Vagina (tissue), 2 donors: Measurements from ENCODE around the gene CTNND2. TPM values are rescaled to one million over a fixed set of nuclear protein-coding genes. Genes with fewer than 3 reads are reported as not detected.

Experiments used
- DNase-seq, 2 donors: peaks; one replicate each; pipeline ENCODE4 v3.0.0-alpha.2; 2017; ENCODE audit errors: extremely low spot score in 2 of 2
- H3K27ac ChIP-seq: fragments of 200-600 bp; sonication (generic); one replicate; pipeline ENCODE4 v1.5.1; 2019
- H3K27me3 ChIP-seq: fragments of 200-600 bp; sonication (generic); one replicate; pipeline ENCODE4 v1.5.1; 2019
- H3K36me3 ChIP-seq, 2 donors: fragments of 200-600 bp; sonication (generic); one replicate each; pipeline ENCODE4 v1.5.1; 2017 to 2019
- H3K4me1 ChIP-seq: fragments of 200-600 bp; sonication (generic); one replicate; pipeline ENCODE4 v1.5.1; 2019
- H3K4me3 ChIP-seq, 2 donors: fragments of 200-600 bp; sonication (generic); 1 replicate in 1 of 2; 2 replicates in 1 of 2; pipeline ENCODE4 v1.5.1; 2016 to 2019
- H3K9me3 ChIP-seq: fragments of 200-600 bp; sonication (generic); one replicate; pipeline ENCODE4 v1.5.1; 2019
- CTCF ChIP-seq, 3 experiments: fragments of 450-650 bp in 2 of 3; fragments of 200-600 bp in 1 of 3; sonication (generic) in 1 of 3; IDR thresholded peaks; one replicate each; pipeline ENCODE4 v1.5.1; 2017 to 2019; ENCODE audit warnings: antibody characterized with exemption in 3 of 3, mild to moderate bottlenecking in 2 of 3, moderate library complexity in 2 of 3
- POLR2A ChIP-seq, 2 donors: fragments of 450-650 bp; IDR thresholded peaks; one replicate each; pipeline ENCODE4 v1.6.1; 2017; ENCODE audit warnings: antibody characterized with exemption in 2 of 2, mild to moderate bottlenecking in 2 of 2, moderate library complexity in 2 of 2
- POLR2AphosphoS5 ChIP-seq, 2 donors: sonication (generic); formaldehyde crosslinking; IDR thresholded peaks; one replicate each; pipeline ENCODE4 v1.9.0; 2017; ENCODE audit warnings: antibody characterized with exemption in 2 of 2, mild to moderate bottlenecking in 2 of 2, low read depth in 1 of 2; ENCODE audit not compliant: insufficient read depth in 1 of 2
- intact Hi-C: fragments of 100-400 bp; cut with DNase I; formaldehyde crosslinking; loops from one replicate; pipeline ENCODE4 v1.15.1; 2023
- small RNA-seq: library from RNA; depleted of rRNA; stranded (forward); fragments of <200 nt; gene quantifications from one replicate; pipeline ENCODE3, GENCODE V24; 2016
- total RNA-seq: library from RNA; depleted of rRNA; stranded (reverse); fragments of >200 nt; gene quantifications from one replicate; pipeline ENCODE4 v1.2.3, GENCODE V29; 2016

Gene CTNND2
- total RNA-seq, 1 donor from 2014 or later = 1.7 TPM

- H3K36me3 ChIP-seq = no peaks in the 10 kb centered on the region
- H3K9me3 ChIP-seq = no peaks in the 10 kb centered on the region
- H3K27ac ChIP-seq = no peak overlapping the region
- TF ChIP-seq POLR2A (IDR thresholded peaks at IDR 0.05) (no peak), POLR2AphosphoS5 (IDR thresholded peaks at IDR 0.05; ENCODE audit: insufficient read depth in 1 of 2, low read depth in 1 of 2) (no peak), CTCF (IDR thresholded peaks at IDR 0.05) (no peak)
- intact Hi-C loops = no loop called here
- H3K4me1 ChIP-seq = no peaks in the 10 kb centered on the region
- no peak overlapping the region for H3K4me3 ChIP-seq
- DNase-seq = no peak
- H3K27me3 ChIP-seq = no peaks in the 10 kb centered on the region
These were observed 969.4 kb downstream of the CTNND2 start for GRCh38 chr5:10934783-10935355.

- H3K36me3 ChIP-seq = no peaks in the 10 kb centered on the region
- H3K27me3 ChIP-seq = no peaks in the 10 kb centered on the region
- intact Hi-C loops = no loop called here
- no peak overlapping the region for H3K27ac ChIP-seq
- DNase-seq = no peak
- H3K4me1 ChIP-seq = no peaks in the 10 kb centered on the region
- no peak for TF ChIP-seq POLR2A (IDR thresholded peaks at IDR 0.05)
- TF ChIP-seq CTCF (IDR thresholded peaks at IDR 0.05) = no peak
- no peak overlapping the region for H3K4me3 ChIP-seq
- H3K9me3 ChIP-seq = no peaks in the 10 kb centered on the region
These were observed 971.1 kb downstream of the CTNND2 start for GRCh38 chr5:10933121-10933520.

GRCh38 chr5:10932426-10932825 lies 971.8 kb downstream of the CTNND2 start:
- Histone ChIP-seq H3K4me1 (no peaks in the 10 kb centered on the region), H3K36me3 (no peaks in the 10 kb centered on the region), H3K4me3 (no peak overlapping the region), H3K27me3 (no peaks in the 10 kb centered on the region), H3K9me3 (no peaks in the 10 kb centered on the region), H3K27ac (no peak overlapping the region)
- DNase-seq = no peak
- TF ChIP-seq CTCF (IDR thresholded peaks at IDR 0.05) (no peak), POLR2AphosphoS5 (IDR thresholded peaks at IDR 0.05; ENCODE audit: insufficient read depth in 1 of 2, low read depth in 1 of 2) (no peak), POLR2A (IDR thresholded peaks at IDR 0.05) (no peak)
- intact Hi-C loops = no loop called here

GRCh38 chr5:10927608-10928007 lies 976.6 kb downstream of the CTNND2 start:
- no peak for TF ChIP-seq POLR2A (IDR thresholded peaks at IDR 0.05)
- no peak for TF ChIP-seq POLR2AphosphoS5 (IDR thresholded peaks at IDR 0.05; ENCODE audit: insufficient read depth in 1 of 2, low read depth in 1 of 2)
- no peak for TF ChIP-seq CTCF (IDR thresholded peaks at IDR 0.05)
- H3K4me3 ChIP-seq = no peak overlapping the region
- no peak overlapping the region for H3K27ac ChIP-seq
- DNase-seq = no peak
- H3K4me1 ChIP-seq = no peaks in the 10 kb centered on the region
- H3K27me3 ChIP-seq = no peaks in the 10 kb centered on the region
- intact Hi-C loops = no loop called here
- H3K9me3 ChIP-seq = no peaks in the 10 kb centered on the region
- H3K36me3 ChIP-seq = no peaks in the 10 kb centered on the region

GRCh38 chr5:10923310-10923709 lies 980.9 kb downstream of the CTNND2 start:
- H3K9me3 ChIP-seq = no peaks in the 10 kb centered on the region
- no peaks in the 10 kb centered on the region for H3K4me1 ChIP-seq
- no peaks in the 10 kb centered on the region for H3K27me3 ChIP-seq
- no peak overlapping the region for H3K27ac ChIP-seq
- H3K36me3 ChIP-seq = no peaks in the 10 kb centered on the region
- no peak for DNase-seq
- no peak overlapping the region for H3K4me3 ChIP-seq
- intact Hi-C loops = no loop called here
- no peak for TF ChIP-seq POLR2A (IDR thresholded peaks at IDR 0.05)
- no peak for TF ChIP-seq CTCF (IDR thresholded peaks at IDR 0.05)
- no peak for TF ChIP-seq POLR2AphosphoS5 (IDR thresholded peaks at IDR 0.05; ENCODE audit: insufficient read depth in 1 of 2, low read depth in 1 of 2)

Small RNA genes within 50 kb of the gene (small RNA-seq; reads per million reads assigned to genes)
- not detected for gene RNU6-429P
